Fibroblast of villous mesenchyme (primary cell): Measurements from ENCODE around the gene SAXO2. TPM values are rescaled to one million over a fixed set of nuclear protein-coding genes. Genes with fewer than 3 reads are reported as not detected.
"Not testable (repeated sequence)": the region's sequence is repeated elsewhere in the genome, so short reads cannot be mapped to it uniquely, and the experiment has no call there.

Experiments
- DNase-seq: peaks from one replicate; pipeline ENCODE4 v3.0.0-alpha.2; 2010; ENCODE audit warnings: low read depth
- H3K4me3 ChIP-seq: 2 replicates; pipeline ENCODE4 v1.5.1; 2011; ENCODE audit warnings: low read depth, mild to moderate bottlenecking, low read length
- total RNA-seq: library from RNA; depleted of rRNA; stranded (reverse); fragments of >200 nt; gene quantifications from 2 replicates; pipeline ENCODE4 v1.2.3, GENCODE V29; 2012
- TF ChIP-seq, protein P1 (sequence below): IDR thresholded peaks from 2 replicates; pipeline ENCODE4 v1.5.1; 2012; ENCODE audit warnings: low read depth, mild to moderate bottlenecking, low read length; ENCODE audit not compliant: insufficient read depth

The SAXO2 gene
- total RNA-seq, 1 donor, result 0.86 TPM

DNA sequence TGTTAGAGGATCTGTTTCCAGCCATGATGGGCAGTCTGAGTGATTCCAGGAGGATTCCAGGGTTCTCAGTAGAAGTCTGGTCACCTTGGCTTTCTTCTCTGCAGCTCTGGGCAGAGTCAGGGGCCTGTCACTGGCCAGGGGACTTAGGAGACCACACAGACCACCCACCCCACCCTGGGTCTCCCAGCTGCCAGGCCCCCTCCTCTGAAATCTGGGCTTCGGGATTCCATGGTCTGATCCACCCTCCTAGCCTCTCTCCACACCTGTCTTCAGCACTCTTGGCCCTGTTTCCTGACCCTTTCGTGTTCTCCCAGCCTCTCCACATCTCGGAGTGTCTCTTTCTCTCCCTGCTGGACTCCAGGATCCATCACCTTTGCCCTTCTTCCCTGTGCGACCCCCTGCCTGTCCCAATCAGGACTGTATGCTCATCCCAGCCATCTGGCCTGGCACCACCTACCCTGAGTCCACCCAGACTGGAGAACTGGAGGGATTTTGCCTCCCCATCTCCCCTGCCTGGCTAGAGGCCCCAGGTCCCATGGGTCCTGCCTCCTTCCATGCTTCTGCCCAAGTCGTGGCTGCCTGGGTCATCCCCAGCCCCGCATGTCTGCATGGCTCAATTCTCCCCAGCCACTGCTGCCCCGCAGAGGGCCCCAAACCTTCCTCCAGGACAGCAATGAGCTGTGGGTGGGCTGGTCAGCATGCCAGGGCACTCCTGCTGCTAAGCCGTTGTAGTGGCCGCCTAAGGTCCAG is 52.3 kb downstream of the SAXO2 start:
- no peak for DNase-seq
- no peak overlapping the region for H3K4me3 ChIP-seq
- TF ChIP-seq, protein P1, sequence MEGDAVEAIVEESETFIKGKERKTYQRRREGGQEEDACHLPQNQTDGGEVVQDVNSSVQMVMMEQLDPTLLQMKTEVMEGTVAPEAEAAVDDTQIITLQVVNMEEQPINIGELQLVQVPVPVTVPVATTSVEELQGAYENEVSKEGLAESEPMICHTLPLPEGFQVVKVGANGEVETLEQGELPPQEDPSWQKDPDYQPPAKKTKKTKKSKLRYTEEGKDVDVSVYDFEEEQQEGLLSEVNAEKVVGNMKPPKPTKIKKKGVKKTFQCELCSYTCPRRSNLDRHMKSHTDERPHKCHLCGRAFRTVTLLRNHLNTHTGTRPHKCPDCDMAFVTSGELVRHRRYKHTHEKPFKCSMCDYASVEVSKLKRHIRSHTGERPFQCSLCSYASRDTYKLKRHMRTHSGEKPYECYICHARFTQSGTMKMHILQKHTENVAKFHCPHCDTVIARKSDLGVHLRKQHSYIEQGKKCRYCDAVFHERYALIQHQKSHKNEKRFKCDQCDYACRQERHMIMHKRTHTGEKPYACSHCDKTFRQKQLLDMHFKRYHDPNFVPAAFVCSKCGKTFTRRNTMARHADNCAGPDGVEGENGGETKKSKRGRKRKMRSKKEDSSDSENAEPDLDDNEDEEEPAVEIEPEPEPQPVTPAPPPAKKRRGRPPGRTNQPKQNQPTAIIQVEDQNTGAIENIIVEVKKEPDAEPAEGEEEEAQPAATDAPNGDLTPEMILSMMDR, result no peak

DNA sequence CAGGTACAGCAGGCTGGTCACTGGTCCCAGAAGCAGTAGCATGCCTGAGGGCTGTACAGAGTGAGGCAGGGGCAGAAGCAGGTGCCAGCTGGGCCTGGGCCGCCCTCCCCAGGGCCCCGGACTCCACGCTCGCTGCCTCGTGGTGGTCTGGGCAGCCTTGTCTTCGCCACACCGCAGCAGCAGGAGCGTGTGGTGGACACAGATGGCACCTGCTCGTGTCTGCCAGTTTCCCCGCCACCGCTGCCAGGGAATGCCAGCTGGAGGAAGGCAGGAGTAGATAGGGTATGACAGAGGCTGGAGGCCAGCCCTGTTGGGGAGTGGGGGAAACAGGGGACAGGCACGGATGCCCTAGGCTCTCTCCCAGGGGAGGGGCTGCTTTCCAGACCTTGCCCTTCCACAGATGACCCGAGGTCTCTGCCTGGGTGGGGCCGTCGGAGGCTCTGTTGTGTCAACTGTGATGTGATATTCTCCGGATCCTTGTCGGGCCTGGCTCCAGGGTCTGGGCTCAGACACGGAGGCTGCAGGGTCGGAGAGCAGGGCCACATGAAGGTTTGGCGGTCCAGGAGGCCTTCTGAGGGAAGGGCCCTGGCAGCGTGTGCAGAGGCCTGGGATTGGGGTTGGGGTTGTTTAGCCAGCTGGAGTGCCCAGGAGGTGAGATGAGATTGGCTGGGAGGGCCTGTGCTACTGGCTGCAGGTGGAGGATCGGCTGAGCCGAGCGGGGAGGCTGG is 53.1 kb downstream of the SAXO2 start:
- TF ChIP-seq, protein P1, result no peak
- DNase-seq, result no peak
- no peak overlapping the region for H3K4me3 ChIP-seq

DNA sequence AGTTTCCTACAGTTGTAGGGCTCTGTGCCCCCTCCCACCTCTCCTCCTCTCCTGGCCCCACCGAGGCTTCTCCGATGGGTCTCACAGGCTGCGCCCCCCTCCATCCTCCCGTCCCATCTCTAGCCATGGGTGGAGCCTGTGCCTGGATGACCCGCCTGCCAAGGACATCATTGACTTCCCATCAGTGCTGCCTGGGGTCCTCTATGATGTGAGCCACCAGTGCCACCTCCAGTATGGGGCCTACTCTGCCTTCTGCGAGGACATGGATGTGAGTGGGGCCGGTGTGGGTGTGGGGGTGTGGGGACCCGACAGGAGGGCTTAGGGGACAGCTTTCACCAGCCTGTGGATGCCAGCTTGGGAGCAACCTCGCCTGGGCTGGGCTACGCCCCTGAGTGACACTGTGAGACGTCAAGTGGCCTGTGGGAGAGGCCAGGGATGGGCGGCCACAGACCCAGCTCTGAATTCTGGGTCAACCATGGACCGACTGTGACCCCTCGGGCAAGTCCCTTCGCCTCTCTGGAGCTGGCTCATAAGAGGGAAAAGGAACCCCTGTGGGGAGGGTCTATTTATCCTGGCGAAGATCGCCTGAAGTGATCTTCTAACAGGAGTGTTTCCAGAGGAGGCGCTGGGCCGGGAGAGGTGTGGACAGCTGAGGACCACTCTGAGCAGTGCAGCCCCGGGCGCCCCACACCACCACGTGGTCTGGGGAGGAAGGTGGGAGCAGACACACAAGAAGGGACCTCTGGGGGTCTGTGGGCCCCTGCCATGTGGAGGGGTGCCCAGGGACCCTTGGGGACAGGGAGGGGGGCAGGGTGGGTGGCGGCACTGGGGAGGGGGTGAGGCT is 53.9 kb downstream of the SAXO2 start:
- DNase-seq, H3K4me3 ChIP-seq: not testable (repeated sequence)

DNA sequence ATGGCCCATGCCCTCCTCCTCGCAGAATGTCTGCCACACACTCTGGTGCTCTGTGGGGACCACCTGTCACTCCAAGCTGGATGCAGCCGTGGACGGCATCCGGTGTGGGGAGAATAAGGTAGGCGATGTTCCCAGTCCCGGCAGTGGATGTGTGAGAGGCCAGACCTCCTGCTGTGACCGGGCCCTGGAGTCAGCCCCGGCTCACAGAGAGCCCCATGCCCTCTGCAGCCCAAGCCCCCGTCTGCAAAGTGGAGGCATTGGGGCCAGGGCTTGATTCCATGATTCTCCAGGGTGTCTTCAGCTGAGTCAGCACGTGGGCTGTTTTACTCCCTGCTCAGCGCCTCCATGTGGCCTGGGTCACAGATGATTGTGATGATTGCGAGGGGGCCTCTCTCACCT is 54.5 kb downstream of the SAXO2 start:
- TF ChIP-seq, protein P1, result no peak
- DNase-seq, result no peak
- H3K4me3 ChIP-seq, result no peak overlapping the region

DNA sequence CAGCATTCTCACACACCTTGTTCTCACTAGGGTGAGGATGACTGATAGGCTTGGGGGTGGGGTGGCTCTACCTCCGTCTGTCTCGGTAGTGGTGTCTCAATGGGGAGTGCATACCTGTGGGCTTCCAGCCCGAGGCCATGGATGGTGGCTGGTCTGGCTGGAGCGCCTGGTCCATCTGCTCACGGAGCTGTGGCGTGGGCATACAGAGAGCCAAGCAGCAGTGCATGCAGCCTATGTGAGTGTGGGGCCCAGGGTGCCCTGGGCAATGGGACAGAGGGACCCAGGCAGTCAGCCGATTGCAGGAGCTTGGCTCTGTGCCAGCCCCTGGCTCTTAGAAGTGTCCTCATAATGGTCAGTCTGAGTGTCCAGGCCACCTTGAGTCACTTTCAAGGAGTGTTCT is 54.9 kb downstream of the SAXO2 start:
- not testable (repeated sequence) for H3K4me3 ChIP-seq, DNase-seq

DNA sequence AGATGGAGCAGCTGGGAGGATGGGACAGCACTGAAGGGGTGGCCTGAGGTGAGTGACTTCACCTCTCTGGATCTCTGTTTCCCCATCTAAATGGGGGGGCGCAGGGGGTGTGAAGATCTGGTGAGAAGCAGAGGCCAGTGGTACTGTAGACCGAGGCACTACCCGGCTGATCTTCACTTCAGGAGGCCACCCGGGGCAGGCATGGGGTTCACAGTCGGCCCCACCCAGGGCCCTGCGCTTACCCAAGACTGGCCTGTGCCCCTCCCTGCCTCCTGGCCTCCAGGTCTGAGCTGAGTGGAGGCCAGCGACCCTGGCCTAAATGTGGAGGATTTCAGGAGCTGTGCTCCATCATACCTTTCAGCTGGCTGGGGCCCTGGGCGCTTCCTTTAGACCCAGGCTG is 55.7 kb downstream of the SAXO2 start:
- DNase-seq, H3K4me3 ChIP-seq: not testable (repeated sequence)

DNA sequence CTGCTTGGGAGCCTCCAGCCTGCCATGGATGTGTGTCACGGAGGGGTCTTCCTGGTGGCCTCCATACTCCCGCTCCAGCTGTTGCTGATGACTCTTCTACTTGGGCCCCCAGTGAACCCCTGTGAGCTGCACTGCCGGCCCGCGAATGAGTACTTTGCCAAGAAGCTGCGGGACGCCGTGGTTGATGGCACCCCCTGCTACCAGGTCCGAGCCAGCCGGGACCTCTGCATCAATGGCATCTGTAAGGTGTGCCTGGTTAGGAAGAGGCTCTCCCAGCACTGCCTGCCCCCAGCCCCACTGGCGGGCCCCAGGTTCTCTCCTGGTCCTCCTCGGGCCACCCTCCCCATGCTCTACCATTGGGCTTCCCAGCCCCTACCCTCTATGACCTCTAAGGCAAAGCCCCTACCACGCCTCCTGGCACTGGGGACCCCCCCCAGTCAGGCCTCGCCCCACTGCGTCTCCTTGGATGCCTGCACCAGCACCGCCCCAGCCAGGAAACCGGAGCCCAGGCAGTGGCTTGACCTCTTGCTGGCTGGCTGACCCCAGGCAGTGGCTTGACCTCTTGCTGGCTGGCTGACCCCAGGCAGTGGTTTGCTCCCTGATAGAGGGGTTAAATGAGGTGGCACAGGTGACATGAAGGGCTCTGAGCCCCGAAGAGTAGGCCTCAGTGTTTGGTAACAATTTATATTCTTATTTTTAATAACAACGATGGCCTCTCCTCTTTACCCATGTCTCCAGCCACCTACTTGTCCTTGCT is 57.1 kb downstream of the SAXO2 start:
- not testable (repeated sequence) for DNase-seq, H3K4me3 ChIP-seq

DNA sequence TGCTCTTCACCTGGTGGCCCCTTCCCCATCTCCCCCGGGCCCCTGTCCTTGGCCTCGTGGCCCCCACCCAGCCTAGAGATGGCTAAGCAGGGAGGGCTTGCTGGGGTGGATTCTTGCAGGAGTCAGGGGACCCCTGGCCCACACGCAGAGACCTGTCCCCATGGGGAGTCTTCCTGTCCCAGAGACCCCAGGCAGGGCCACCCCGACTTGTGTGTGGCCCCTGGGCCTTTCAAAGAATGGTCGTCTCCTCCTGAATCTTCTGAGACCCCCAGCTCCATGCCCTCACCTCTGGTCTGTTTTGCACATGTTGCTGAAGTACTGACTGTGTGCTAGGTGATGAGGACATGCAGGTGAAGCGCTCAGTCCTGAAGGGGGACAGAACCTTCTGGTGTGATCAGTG is 58.2 kb downstream of the SAXO2 start:
- H3K4me3 ChIP-seq, DNase-seq: not testable (repeated sequence)

DNA sequence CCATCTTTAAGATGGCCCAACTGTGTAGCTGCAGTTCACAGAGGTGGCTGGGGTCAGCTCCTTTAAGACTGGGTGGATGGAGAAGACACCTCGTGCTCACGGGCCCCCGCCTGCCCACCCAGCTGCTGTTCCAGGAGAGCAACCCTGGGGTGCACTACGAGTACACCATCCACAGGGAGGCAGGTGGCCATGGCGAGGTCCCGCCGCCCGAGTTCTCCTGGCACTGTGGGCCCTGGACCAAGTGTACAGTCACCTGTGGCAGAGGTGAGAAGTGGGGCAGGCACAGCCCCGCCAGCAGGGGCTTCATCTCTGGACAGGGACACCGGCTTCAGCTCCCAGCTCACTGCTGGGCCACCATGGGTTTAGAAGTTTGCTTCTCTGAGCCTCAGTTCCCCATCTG is 59.9 kb downstream of the SAXO2 start:
- not testable (repeated sequence) for H3K4me3 ChIP-seq, DNase-seq

DNA sequence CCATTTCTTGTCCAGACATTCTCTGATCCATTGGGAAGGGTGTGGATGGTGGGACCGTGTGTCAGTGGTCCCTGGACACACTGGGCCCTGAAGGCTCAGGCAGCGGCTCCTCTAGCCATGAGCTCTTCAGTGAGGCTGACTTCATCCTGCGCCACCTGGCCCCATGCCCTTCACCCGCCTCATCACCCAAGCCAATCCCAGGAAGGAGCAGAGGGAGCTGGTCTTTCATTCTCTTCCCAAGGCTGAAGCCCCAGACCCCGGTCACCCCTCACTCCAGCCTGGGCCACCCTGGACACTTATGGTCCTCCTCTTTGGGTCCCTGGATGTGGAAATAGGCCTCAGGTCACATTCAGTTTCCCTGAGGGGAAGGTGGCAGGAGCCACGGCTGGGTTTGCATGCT is 62.2 kb downstream of the SAXO2 start:
- not testable (repeated sequence) for DNase-seq, H3K4me3 ChIP-seq

DNA sequence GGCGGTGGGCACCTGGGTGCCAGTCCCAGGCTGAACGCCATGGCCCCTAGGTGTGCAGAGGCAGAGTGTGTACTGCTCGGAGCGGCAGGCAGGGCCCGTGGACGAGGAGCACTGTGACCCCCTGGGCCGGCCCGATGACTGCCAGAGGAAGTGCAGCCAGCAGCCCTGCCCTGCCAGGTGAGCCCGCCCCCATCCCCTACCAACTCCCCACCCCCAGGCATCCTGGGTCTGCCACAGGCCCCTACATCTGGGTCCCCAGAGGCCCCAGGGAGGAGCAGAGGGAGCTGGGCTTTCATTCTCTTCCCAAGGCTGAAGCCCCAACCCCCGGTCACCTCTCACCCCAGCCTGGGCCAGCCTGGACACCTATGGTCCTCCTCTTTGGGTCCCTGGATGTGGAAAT is 63.0 kb downstream of the SAXO2 start:
- not testable (repeated sequence) for DNase-seq

DNA sequence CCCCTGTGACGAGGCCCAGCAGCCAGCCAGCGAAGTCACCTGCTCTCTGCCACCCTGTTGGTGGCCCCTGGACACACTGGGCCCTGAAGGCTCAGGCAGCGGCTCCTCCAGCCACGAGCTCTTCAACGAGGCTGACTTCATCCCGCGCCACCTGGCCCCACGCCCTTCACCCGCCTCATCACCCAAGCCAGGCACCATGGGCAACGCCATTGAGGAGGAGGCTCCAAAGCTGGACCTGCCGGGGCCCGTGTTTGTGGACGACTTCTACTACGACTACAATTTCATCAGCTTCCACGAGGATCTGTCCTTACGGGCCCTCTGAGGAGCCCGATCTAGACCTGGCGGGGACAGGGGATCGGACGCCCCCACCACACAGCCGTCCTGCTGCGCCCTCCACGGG is 64.3 kb downstream of the SAXO2 start:
- DNase-seq, H3K4me3 ChIP-seq: not testable (repeated sequence)

More for the DNA sequence above, 63.0 kb downstream of the SAXO2 start:
- H3K4me3 ChIP-seq, result not testable (repeated sequence)

DNA sequence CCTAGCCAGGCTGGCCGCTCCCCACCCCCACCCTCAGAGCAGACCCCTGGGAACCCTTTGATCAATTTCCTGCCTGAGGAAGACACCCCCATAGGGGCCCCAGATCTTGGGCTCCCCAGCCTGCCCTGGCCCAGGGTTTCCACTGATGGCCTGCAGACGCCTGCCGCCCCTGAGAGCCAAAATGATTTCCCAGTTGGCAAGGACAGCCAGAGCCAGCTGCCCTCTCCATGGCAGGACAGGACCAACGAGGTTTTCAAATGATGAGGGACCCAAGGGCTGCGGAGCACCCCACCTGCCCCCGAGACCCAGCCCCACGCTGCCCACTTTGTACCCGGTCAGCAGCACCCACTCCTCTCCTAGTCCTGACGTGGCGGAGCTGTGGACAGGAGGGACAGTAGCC is 64.8 kb downstream of the SAXO2 start:
- H3K4me3 ChIP-seq, DNase-seq: not testable (repeated sequence)

DNA sequence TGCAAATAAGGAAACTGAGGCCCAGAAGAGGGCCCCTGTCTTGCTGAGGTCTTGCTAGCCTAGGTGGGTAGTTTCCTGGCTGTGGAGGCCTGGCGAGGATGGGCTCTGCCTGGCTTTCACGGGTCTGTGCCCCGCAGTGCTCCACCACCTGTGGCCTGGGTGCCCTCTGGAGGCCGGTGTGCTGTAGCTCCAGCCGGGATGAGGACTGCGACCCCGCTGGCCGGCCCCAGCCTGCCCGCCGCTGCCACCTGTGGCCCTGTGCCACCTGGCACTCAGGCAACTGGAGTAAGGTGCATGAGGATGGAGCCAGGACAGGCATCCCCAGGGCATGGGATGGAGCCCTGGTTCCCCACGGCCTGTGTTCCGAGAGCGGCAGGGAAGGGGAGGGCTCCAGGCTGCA is 66.4 kb downstream of the SAXO2 start:
- H3K4me3 ChIP-seq, DNase-seq: not testable (repeated sequence)
